Right lobe of liver (tissue), 6 donors: ENCODE data around the gene ZNF618. TPM values are rescaled to one million over a fixed set of nuclear protein-coding genes. Genes with fewer than 3 reads are reported as not detected.

ENCODE experiments used
- ATAC-seq, 4 donors: fragments of 200-7000 bp; cut with Tn5 transposase; one replicate each; pipeline ENCODE4 v1.9.1; 2020; ENCODE audit warnings: mild to moderate bottlenecking in 4 of 4, moderate library complexity in 4 of 4
- DNase-seq, 3 donors: peaks; one replicate each; pipeline ENCODE4 v3.0.0-alpha.2; 2020
- H3K27ac ChIP-seq, 3 donors: fragments of 200-600 bp; one replicate each; pipeline ENCODE4 v1.8.0; 2022
- H3K27me3 ChIP-seq, 2 donors: fragments of 200-600 bp; one replicate each; pipeline ENCODE4 v1.8.0; 2022
- H3K36me3 ChIP-seq, 4 donors: fragments of 200-600 bp; sonication (generic) in 1 of 4; one replicate each; pipeline versions ENCODE4 v1.5.1 to v1.8.0; 2017 to 2022; ENCODE audit warnings: control low read depth in 1 of 4
- H3K4me1 ChIP-seq, 4 donors: fragments of 200-600 bp; sonication (generic) in 1 of 4; one replicate each; pipeline versions ENCODE4 v1.5.1 to v1.8.0; 2017 to 2022; ENCODE audit warnings: control low read depth in 1 of 4
- H3K4me3 ChIP-seq, 3 donors: fragments of 200-600 bp; one replicate each; pipeline ENCODE4 v1.8.0; 2022
- H3K9me3 ChIP-seq, 4 donors: fragments of 200-600 bp; sonication (generic) in 1 of 4; one replicate each; pipeline versions ENCODE4 v1.5.1 to v1.8.0; 2017 to 2022; ENCODE audit warnings: control low read depth in 1 of 4
- POLR2A ChIP-seq: fragments of 450-650 bp; IDR thresholded peaks from one replicate; pipeline ENCODE4 v1.6.1; 2017; ENCODE audit warnings: antibody characterized with exemption, mild to moderate bottlenecking
- WGBS: methylation state at CpG from one replicate; pipeline ENCODE4 v1.1.6; 2018; ENCODE audit warnings: low coverage, low lambda C conversion rate; ENCODE audit not compliant: insufficient coverage; ENCODE audit errors: missing lambda C conversion rate; 5-methylcytosine and 5-hydroxymethylcytosine counted together
- intact Hi-C, 2 donors: fragments of 100-400 bp; cut with DNase I; formaldehyde crosslinking; loops; one replicate each; pipeline versions ENCODE4 v1.11.2 to v1.14.1; 2022
- total RNA-seq, 6 experiments: library from RNA; depleted of rRNA in 2 of 6; stranded (reverse); fragments of >200 nt in 2 of 6; fragmentation: NEBNext Ultra II Directional in 3 of 6; extraction: Animal tissue kit (Norgen Biotek cat#: 25700) in 3 of 6; gene quantifications; one replicate each; pipeline versions ENCODE4 v1.1.0 to v1.2.4, GENCODE V29; 2016 to 2023
- TF ChIP-seq, protein P1 (sequence below), 4 donors: fragments of 200-600 bp in 3 of 4; fragments of 450-650 bp in 1 of 4; IDR thresholded peaks; one replicate each; pipeline versions ENCODE4 v1.5.1 to v1.8.0; 2016 to 2022; ENCODE audit warnings: antibody characterized with exemption in 4 of 4, mild to moderate bottlenecking in 2 of 4
- donor health status: DM: no; HTN: yes; CAD: no.
- donor health status: DM: no; HTN: no; CAD: no.
- donor health status: DM: no; HTN: no; CAD: no.
- donor health status: DM: no; HTN: yes; CAD: no.
- donor health status: DM: no; HTN: yes; CAD: no.

Gene ZNF618
- total RNA-seq, 6 experiments from 2014 or later = 2.9 to 7.9 (median 6.0) TPM

DNA sequence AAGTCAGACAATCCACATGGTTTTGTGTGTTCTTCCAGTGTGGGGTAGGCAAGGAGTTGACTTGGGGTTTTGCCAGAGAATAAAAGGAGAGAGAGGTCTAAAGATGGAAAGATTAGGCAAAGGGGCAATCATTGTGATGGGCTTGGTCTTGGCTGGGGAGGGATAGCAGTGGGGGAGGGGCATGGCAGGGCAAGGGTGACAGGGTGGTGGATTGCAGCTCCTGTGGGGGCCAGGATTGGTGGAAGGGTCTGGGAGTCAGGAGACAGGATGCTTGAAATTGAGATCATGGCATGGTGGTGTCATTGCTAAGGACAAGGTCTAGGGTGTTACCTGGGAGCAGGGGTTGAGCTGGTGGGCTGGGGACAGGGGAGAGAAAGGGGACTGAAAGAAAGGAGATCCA is 57.6 kb downstream of the ZNF618 start:
- peaks cover 0 to 3% (median 0%) of the 10 kb centered on the region in 4 donors for H3K4me1 ChIP-seq
- intact Hi-C loops = no loop called here
- DNase-seq = no peak
- H3K27me3 ChIP-seq = no peaks in the 10 kb centered on the region
- no peak overlapping the region for H3K4me3 ChIP-seq
- no peak for TF ChIP-seq POLR2A
- TF ChIP-seq, protein P1, sequence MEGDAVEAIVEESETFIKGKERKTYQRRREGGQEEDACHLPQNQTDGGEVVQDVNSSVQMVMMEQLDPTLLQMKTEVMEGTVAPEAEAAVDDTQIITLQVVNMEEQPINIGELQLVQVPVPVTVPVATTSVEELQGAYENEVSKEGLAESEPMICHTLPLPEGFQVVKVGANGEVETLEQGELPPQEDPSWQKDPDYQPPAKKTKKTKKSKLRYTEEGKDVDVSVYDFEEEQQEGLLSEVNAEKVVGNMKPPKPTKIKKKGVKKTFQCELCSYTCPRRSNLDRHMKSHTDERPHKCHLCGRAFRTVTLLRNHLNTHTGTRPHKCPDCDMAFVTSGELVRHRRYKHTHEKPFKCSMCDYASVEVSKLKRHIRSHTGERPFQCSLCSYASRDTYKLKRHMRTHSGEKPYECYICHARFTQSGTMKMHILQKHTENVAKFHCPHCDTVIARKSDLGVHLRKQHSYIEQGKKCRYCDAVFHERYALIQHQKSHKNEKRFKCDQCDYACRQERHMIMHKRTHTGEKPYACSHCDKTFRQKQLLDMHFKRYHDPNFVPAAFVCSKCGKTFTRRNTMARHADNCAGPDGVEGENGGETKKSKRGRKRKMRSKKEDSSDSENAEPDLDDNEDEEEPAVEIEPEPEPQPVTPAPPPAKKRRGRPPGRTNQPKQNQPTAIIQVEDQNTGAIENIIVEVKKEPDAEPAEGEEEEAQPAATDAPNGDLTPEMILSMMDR (IDR thresholded peaks at IDR 0.05) = no peak
- no peak for ATAC-seq
- H3K36me3 ChIP-seq = no peaks in the 10 kb centered on the region
- no peak overlapping the region for H3K27ac ChIP-seq
- peaks cover 0 to under 1% (median 0%) of the 10 kb centered on the region in 4 donors for H3K9me3 ChIP-seq

DNA sequence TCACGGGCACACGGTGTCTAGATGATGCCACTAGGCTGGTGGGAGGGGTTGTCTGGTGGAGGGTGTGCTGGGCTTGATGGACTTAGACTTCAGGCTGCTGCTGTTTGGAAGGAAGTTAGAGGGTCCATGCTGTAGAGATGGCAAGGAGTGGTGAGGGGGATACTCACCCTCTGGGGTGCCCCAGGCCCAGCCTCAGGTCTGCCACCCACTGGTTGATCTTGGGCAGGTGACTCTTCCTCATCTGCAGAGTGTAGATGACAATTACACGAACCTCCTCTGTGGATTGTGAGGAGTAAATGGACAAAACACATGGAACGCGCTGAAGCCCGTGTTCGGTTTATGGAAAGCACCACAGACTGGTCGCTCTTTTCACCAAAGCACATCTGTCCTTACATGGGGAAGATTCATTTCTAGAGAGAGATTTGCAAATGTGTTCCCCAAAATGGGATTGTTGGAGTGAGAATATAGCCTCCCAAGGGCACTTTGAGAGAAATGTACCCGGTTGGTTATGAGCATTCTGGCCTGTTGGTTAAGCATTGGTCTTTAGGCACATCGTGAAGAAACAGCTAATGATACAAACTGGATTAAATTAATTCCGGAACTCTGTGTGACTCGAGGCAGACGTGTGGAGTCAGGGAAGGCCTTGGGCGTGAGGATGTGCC is 58.2 kb downstream of the ZNF618 start:
- DNase-seq (no peak), ATAC-seq (no peak)
- 84% methylated on average over 13 of the region's 14 CpGs for WGBS
- intact Hi-C loops = no loop called here
- no peak for TF ChIP-seq POLR2A
- Histone ChIP-seq H3K4me3 (no peak overlapping the region), H3K4me1 (peaks cover 0 to 3% (median 0%) of the 10 kb centered on the region in 4 donors), H3K27me3 (no peaks in the 10 kb centered on the region), H3K9me3 (no peaks in the 10 kb centered on the region), H3K36me3 (no peaks in the 10 kb centered on the region), H3K27ac (no peak overlapping the region)

DNA sequence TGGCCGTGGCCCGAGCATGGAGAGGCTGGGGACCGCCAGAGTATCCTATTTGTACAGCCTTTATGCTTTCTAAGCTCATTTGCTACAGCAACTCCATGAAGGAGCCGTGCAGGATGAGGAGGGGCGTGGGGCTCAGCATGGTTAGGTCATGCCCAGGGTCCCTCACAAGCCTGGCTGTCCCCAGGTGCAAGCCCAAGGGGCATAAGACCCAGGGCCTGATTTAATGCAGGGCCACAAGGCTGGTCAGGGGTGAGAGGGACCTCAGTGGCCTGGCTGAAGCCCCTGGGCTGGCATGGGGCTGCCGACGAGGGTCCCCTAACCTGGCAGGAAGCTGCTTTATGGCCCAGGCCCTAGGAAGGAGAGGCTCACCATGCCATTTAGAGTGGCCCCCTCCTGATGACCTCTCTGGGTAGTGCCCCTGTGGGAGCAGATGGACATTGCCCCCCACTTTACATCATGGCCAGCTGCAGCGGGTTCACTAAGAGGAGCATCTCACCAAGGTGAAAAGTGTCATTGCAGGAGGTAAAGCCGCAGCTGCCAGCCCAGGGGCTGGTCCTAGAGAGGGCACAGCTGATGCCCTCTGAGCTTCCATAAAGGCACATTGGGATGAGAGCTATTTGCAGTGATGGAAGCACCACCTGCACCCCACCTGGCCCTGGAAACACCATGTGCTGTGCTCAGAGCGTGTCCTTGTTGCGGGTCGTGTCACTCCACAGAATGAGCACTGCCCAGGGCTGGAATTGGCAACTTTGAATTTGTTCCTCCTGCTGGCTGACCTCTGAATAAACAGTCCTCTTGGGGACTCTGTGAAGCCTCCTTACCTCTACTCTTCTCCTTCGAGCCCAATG is 58.9 kb downstream of the ZNF618 start:
- peak in 3 of 4 donors; percentile 12 to 36 (median 36) for ATAC-seq
- no peaks in the 10 kb centered on the region for H3K4me1 ChIP-seq
- WGBS = 88% methylated on average over 4 of the region's 13 CpGs
- no peaks in the 10 kb centered on the region for H3K27me3 ChIP-seq
- TF ChIP-seq, protein P1 (IDR thresholded peaks at IDR 0.05) = no peak
- TF ChIP-seq POLR2A = no peak
- no peak for DNase-seq
- no peak overlapping the region for H3K27ac ChIP-seq
- no peaks in the 10 kb centered on the region for H3K36me3 ChIP-seq
- no peak overlapping the region for H3K4me3 ChIP-seq
- no peaks in the 10 kb centered on the region for H3K9me3 ChIP-seq
- intact Hi-C loops = no loop called here

DNA sequence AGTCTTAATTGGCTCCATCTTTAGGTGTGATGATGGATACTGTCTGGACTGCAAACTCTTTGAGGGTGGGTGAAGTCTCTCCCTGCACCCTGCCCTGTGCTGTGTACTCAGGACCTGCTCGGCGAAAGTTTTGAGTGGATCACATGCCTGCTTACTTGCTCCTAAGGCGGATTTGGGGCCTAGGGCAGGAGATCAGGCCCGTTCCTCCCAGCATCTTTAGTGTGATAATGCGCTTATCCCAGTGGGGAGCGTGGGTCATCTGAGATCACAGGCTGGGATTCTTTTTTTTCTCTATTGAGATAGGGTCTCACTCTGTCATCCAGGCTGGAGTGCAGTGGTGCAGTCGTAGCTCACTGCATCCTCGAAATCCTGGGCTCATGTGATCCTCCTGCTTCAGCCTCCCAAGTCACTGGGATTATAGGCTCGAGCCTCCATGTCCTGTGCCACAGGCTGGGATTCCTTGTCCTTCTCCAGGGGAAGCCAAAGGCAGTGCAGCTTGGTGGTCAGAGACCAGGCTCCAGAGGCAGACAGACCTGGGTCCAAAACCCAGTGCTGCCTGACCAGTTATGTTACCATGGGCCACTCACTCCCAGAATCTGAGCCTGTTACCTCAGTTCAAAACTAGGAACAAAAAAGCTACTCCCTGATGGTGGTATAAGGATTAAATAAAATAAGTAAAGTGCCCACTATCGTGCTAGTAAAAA is 59.7 kb downstream of the ZNF618 start:
- DNase-seq (no peak), ATAC-seq (no peak)
- no peaks in the 10 kb centered on the region for H3K36me3 ChIP-seq
- WGBS = 98% methylated on average over 5 of the region's 10 CpGs
- no peaks in the 10 kb centered on the region for H3K27me3 ChIP-seq
- H3K4me3 ChIP-seq = no peak overlapping the region
- intact Hi-C loops = no loop called here
- H3K27ac ChIP-seq = no peak overlapping the region
- no peaks in the 10 kb centered on the region for H3K9me3 ChIP-seq
- no peak for TF ChIP-seq POLR2A
- TF ChIP-seq, protein P1 (IDR thresholded peaks at IDR 0.05) = no peak
- H3K4me1 ChIP-seq = no peaks in the 10 kb centered on the region

DNA sequence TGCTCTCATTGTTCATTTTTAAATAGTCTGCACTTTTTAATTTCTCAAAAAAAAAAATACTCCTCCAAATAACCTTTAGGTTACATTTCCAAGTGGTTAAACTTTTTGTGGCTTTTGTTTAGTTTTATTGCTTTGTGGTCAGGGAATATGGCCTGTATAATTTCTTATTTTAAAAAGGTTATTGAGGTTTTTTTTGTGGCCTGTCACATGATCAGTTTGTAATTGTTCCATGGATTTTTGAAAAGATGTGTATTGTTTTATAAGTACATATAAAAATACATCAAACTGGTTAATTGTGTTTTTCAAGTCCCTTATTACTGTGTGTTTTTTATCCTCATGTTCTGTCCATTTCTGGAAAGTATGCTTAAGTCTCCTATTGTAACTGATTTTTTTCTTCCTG is 64.0 kb downstream of the ZNF618 start:
- Histone ChIP-seq H3K4me3 (no peak overlapping the region), H3K27ac (no peak overlapping the region), H3K36me3 (no peaks in the 10 kb centered on the region), H3K9me3 (no peaks in the 10 kb centered on the region), H3K27me3 (no peaks in the 10 kb centered on the region), H3K4me1 (no peaks in the 10 kb centered on the region)
- TF ChIP-seq POLR2A = no peak
- intact Hi-C loops = no loop called here
- ATAC-seq = no peak
- no peak for DNase-seq
